NCI-H526 (cell line): ENCODE results near the gene KCNK10.

Experiments
- DNase-seq, 2 experiments: peaks; one replicate each; lab custom pipeline; 2025; lab: John Stamatoyannopoulos, UW

Gene KCNK10, protein sequence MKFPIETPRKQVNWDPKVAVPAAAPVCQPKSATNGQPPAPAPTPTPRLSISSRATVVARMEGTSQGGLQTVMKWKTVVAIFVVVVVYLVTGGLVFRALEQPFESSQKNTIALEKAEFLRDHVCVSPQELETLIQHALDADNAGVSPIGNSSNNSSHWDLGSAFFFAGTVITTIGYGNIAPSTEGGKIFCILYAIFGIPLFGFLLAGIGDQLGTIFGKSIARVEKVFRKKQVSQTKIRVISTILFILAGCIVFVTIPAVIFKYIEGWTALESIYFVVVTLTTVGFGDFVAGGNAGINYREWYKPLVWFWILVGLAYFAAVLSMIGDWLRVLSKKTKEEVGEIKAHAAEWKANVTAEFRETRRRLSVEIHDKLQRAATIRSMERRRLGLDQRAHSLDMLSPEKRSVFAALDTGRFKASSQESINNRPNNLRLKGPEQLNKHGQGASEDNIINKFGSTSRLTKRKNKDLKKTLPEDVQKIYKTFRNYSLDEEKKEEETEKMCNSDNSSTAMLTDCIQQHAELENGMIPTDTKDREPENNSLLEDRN

DNA sequence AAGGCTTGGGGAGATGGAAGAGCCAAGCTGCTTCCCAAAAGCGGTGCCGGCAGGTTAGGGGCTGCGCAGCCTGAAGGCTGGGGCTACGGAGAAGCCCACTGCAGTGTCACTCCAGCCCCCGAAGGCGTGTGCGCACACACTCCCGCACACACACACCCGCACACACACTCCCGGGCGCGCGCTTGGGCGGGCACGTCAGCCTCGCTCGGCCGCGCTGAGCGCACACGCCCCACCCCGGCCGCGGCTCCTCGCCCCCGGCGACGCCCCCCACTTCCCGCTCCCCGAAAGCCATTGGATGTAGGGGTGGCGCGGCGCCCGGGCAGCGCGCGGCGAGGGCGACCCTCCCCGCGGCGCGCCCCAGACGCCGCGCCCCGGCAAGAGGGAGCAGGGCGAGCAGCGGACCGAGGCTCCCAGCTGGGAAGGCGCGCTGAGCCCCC is at the start of gene KCNK10:
KCNK10 (minus strand) TSS at position 184 of the 437 bp plus-strand sequence. CDS start 471 bp downstream, outside the sequence.
- DNase-seq = peak in 1 of 2 experiments; percentile 31

DNA sequence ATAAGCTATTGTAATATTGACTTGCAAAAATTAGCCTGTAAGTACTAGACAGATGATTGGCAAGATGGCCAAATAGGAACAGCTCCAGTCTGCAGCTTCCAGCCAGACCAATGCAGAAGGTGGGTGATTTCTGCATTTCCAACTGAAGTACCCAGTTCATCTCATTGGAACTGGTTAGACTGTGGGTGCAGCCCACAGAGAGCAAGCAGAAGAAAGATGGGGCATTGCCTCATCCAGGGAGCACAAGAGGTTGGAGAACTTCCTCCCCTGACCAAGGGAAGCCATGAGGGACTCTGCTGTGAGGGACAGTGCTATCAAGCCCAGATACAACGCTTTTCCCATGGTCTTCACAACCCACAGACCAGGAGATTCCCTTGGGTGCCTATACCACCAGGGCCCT is 46.4 kb upstream of the KCNK10 start:
- no peak for DNase-seq

DNA sequence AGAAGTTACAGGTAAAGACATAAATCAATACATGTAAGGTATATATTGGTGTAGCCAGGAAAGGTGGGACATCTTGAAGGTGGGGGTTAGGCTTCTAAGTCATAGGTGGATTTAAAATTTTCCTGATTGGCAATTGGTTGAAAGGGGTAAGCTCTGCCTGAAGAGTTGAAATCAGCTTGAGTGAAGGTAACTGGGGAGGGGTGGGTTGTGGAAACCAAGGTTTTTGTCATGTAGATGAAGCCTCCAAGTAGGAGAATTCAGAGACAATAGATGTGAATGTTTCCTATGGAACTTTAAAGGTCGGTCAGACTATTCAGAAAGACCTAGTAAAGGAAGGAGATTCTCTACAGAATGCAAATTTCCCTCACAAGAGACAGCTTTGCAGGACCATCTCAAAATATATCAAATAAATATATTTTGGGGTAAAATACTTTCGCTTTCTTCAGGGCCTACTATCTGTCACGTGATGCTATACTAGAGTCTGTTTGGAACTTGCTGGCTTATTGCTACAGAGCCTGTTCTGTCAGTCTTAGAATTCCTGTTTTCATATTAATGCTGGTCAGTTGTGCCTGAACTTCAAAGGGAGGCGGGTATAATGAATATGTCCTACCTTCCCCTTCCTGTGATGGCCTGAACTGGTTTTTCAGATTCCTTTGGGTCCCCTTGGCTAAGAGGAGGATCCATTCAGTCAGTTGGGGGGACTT is 41.8 kb upstream of the KCNK10 start:
- no peak for DNase-seq

DNA sequence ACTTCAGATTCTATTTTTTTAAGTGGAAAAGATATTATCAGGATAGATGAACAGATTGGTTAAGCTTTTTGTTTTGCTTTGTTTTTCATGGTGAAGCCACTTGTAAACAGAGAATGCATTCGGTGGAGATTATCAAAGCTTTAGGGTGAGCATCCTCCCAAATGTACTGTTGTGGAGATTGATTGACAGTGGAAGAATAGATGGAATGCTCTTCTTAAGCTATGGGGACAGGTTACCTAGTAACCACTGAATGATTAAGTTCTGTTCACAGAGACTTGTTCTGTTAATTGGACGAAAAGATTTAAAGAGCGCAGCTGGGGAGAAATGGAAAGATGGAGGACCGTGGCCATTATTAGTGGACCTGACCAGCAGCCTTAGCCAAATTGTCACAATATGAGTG is 40.6 kb upstream of the KCNK10 start:
- no peak for DNase-seq

DNA sequence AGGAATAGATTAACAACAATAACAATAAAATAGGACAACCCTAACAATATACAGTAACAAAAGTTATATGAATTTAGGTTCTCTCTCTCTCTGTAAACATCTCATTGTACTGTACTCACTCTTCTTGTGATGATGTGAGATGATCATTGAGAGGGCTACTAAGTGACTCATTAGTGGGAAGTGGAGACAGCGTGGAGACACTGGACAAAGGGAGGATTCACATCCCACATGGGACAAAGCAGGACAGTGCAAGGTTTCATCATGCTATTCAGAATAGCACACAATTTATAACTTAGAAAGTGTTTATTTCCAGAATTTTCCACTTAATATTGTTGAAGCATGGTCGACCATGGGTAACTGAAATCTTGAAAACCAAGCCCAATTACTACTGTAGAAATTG is 36.4 kb upstream of the KCNK10 start:
- no peak for DNase-seq

DNA sequence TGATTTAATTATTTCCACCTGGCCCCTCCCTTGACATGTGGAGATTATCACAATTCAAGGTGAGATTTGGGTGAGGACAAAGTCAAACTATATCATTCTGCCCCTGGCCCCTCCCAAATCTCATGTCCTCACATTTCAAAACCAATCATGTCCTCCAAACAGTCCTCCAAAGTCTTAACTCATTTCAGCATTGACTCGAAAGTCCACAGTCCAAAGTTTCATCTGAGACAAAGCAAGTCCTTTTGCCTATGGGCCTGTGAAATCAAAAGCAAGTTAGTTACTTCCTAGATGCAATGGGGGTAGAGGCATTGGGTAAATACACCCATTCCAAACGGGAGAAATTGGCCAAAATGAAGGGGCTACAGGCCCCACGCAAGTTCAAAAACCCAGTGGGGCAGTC is 31.3 kb upstream of the KCNK10 start:
- no peak for DNase-seq

DNA sequence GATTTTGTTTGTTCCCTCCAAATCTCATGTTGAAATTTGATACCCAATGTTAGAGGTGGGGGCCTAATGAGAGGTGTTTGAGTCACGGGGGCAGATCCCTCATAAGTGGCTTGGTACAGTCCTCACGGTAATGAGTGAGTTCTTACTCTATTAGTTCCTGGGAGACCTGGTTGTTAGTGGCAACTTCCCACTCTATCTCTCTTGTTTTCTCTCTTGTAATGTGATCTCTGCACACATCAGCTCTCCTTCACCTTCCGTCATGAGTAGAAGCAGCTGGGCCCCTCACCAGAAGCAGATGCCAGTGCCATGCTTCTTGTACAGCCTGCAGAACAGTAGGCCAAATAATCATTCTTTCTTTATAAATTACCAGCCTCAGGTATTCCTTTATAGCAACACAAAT is 29.6 kb upstream of the KCNK10 start:
- peak; percentile 64 to 66 for DNase-seq

DNA sequence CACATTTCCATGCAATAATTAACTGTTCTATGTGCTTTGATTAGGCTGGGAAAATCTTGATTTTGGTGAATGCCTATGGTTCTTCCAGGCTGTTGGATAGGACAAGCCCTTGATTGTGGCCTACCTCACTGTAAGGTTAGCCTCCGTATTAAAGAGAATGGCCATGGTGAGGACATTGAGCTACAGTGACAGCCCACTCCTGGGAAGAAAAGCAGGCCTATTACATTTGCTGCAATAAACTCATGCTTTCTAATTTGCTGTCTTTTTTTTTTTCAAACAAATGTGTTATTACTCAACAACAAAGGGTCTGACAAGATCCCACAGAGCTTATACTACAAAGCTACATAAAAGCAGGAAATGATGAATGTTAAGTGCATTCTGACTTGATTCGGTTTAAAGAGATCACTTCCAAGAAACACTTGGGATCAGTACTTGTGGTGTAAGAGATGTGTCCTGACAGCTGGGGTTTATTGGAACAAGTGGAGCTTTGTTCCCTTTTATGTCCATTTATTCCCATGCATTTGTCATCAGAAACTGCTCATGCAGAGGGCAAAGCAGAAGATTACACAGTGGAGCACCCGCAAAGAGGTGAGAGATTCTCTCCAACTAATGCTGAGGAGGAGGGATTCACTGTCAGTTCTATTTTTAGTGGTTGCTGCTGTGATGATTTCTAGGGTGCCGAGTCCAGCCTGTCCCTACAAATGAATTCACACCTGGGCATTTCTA is 29.1 kb upstream of the KCNK10 start:
- peak; percentile 47 to 58 for DNase-seq

DNA sequence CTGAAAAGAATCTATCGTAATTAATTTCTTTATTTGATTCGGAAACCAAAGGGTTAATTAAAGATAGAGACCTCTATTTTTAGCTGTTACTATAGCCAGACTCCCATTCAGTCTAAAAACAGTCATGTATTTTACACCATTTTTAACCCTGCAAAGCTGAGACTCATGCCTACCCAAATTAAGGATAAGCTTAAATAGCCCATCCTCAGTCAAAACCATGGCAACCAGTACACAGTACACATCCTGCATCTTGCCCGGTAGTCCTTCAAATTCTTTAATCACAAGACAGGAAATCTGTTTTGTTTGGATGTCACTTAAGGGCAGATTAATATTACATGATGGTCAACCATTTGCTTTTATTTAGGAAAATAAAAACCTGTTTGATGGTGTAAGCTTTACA is 25.5 kb upstream of the KCNK10 start:
- no peak for DNase-seq

DNA sequence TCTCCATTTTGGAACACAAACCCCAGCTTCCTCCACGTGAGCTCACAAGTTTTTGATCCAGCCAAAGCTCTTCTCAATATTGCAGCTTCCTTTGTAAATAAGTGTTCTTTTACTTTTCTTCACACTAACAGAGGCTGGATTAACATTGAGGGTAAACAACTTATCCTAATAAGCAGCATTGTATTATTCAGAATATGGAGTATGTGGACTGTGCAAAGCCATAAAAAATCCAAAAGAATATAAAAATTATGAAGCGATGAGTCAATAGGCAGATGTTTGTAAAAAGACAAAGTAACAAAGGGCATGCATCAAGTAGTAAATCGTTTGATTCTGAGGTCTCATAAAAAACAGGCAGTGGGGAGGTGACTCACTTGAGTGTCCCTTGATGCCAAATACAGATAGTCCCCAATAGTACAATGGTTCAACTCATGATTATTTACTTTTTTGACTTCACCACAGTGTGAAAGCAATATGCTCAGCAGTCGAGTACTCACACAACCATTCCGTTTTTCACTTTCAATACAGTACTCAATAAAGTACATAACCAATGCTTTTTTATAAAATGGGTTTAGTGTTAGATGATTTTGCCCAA is 23.1 kb upstream of the KCNK10 start:
- no peak for DNase-seq

DNA sequence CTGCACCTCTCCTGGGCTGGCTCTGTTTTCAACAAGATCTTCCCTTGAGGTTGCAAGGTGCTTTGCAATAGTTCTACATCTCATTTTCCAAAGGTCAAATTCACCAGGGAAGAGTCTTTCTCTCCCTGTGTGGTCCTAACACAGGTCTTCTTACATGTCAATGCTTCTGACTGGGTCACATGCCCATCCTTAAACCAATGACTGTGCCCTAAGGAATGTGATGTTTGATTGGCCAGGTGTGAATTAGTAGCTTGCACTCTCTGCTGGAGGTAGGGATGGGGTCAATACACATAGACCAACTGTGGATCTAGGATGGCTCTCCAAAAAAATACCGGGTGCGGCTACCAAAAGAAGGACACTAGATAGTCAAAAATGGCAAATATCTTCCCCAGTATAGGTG is 19.9 kb upstream of the KCNK10 start:
- no peak for DNase-seq

DNA sequence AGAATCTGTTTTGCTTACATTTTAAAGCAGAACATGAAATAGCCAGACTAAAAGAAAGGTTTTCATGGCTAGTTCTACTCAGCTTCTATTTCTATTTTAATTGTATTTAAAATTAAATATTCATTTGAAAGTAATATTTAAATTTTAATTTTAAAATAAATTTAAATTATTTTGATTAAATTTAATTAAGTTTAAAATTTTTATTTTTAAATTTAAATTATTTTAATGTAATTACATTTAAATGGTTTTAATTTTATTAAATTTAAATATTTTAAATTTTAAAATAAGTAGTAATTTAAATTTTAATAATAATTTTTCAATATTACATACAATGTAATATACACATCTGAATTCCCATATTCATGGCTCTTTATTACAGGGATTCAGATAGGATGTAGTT is 17.3 kb upstream of the KCNK10 start:
- DNase-seq = no peak

DNA sequence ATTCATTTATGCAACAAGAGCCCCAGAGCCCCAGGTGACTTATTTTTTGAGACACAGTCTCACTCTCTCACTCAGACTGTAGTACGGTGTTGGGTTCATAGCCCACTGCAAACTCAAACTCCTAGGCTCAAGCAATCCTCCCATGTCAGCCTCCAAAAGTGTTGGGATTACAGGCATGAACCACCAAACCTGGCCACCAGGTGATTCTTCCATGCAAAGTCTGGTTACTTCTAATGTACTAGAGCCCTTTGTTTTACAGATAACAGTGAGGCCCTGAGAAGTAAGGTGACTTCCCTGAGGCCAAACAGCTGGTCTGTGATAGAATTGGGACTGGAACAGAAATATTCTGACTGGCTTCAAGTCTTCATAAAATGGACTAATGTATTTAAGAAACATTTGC is 10.0 kb upstream of the KCNK10 start:
- no peak for DNase-seq

DNA sequence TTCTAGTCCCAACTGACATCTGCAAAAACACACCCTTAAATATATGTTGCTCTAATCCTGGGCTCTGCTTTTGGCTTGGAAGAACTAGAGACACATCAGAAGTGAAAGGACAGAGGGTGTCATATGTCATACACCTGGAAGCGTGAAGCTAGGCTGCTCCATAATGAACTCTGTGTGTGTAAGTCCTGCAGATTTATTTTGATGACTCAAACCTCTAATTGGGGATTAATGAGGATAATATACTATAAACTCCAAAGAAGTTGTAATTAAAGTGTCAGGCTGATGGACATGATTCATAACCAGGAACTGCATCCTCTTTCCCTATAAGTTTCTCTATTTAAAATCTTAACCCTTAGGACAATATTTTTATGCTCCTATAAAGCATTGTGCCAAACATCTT is 4.4 kb upstream of the KCNK10 start:
- peak in 1 of 2 experiments; percentile 15 for DNase-seq

DNA sequence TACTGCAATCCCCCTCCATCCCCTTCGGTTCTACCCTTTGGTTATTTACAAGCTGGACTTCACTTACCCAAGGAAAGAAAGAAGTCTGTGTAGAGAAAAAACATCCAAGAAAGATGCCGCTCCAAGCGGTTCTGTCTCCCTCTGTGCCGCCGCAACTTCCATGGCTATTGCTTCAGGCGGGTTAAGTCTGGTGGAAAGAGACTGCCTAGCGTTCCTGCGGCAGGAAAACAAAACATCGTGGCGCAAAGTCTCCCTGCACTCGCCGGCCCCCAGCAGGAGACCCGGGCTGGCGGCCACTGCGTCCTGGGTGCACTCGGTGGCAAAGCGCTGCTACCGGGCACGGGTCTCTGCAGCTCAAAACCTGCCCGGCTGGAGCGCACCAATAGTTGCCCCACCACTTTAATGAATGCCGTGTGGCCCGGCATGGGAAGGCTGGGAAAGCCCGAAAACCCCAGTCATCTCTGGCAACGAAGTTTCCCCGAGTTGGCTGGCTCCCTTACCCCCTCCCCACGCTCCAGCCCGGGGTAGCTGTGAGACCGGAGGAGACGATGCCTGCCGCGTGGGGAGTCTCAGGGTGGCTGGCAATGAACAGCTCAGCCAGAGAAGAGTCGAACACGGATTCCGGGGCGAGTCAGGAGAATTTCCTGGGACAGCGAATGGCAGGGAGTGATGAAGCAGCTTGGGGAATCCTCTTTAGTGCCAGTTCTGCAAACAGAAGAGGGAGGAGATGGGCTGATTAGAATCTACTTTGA is 3.5 kb upstream of the KCNK10 start:
- DNase-seq = peak in 1 of 2 experiments; percentile 36

DNA sequence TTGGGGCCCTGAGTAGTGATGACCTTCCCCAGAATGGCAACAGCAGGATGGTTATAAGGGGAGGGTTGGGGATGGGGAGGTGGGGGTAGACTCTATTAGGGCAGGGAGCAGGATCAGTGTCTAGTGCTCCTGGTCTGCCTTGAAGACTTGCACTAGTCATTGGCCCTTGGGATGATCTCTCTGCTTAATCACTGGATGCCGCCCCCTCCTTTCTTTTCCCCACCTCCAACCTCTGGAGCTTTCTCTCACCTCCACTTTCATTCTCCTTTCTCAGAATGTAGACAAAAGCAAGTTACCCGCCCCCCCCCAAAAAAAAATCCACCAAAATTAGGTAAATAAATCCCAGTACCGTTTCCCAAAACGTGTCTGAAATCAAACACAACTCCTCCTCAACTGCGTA is 2.8 kb upstream of the KCNK10 start:
- no peak for DNase-seq

DNA sequence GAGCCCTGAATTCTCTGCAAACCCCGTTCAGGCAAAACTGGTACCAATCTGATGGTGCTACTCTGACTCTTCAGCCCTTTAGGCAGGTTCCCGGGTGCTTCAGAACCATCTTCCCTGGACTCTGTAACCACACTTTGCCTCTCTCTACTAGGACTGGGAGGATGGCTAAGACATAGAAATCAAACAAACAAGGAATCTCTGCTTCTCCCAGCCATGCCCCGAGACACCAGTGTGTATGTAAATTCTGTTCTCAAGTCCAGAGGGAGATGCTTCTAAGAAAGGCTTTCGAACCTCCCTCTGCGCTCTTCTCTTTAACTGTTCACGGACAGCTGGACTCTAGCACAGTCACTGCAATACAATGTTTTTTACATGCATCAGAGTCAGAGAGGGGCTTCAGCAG is 1.9 kb upstream of the KCNK10 start:
- DNase-seq = no peak

DNA sequence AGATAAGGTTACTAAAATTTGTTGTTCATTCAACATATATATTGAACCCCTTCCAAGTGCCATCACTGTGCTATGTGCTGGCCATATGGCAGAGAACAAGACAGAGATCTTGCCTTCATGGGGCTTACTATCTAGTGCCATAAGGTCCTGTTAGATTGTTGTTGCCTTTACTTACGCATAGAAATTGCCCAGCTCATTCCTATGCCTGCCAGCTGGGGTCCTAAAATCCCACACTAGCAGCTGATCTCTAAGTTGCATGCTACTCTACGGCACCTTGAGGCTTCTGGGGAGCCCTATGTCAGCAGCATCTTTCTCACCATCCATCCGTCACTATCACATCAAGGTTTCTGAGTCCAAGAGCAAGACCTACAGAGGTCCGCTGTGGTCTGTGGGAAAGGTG is 1.4 kb upstream of the KCNK10 start:
- DNase-seq = no peak

DNA sequence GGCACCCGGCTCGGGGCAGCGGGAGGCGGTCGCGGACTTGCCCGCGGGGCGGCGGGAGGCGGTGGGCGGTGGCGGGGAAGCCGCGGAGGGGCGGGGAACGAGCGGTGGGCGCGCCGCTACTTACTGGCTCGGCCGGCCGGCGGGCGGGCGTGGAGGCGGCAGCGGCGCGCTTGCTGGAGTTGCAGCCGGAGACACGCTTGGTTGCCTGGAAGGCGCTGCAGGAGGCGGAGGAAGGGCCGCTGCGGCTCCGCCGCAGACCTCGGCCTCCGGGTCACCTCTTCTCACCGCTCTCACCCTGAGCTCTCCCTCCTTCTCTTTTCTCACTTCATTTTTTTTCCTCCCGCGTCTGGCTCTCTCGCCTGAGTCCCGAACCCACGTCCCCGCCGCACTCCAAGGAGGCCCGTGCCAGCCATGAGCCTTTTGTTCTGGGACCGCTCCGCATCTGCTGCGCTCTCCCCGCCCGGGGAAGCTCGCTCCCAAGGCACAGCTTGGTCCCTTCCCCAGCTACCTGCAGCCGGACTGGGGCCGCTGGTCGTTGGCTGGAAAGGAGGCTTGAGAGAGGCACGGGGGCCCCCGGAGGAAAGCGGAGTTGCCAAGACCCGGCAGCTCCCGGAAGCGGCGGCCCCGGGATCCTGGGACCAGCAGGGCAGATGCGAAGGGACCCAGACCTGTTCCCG is 592 bp upstream of the KCNK10 start:
- peak in 1 of 2 experiments; percentile 54 for DNase-seq

DNA sequence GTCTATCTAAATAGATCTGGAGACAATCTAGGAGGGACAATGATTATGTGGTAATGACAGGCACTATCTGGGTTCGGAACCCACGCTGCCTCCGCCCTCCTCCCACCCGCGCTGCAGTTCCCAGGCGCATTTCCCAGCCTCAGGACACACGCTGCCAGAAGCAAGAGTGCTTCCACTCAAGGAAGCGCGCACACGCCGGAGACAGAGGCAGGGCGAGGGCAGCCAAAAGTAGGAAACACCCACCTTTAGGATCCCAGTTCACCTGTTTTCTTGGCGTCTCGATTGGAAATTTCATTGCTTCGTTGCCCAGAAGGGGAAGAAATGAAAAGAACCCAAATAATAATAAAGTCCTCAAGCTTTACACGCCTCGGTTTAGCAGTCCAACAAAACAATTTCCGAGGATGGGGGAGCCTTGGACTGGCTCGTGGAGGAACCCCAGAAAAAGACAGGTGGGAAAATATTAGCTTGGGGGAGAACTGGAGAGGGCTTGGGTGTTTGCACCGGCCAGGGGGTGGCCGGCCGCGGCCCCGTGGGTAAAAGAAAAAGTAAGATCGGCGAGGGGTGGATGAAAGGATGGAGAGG is 474 bp downstream of the KCNK10 start:
- DNase-seq = peak in 1 of 2 experiments; percentile 28
